Transverse colon (tissue), 4 donors: Measurements from ENCODE around the gene RAB34.

ENCODE experiments used
- CTCF ChIP-seq, 5 experiments: fragments of 200-600 bp in 3 of 5; fragments of 450-650 bp in 2 of 5; sonication (generic) in 3 of 5; IDR thresholded peaks; 1 replicate in 2 of 5; 2 replicates in 3 of 5; pipeline ENCODE4 v1.5.1; 2016 to 2017; ENCODE audit warnings: antibody characterized with exemption in 5 of 5, inconsistent platforms in 3 of 5, mild to moderate bottlenecking in 2 of 5, moderate library complexity in 1 of 5
- EP300 ChIP-seq: sonication (generic); formaldehyde crosslinking; IDR thresholded peaks from one replicate; pipeline ENCODE4 v1.6.1; 2017; ENCODE audit warnings: antibody characterized with exemption, low read depth
- POLR2A ChIP-seq: fragments of 450-650 bp; IDR thresholded peaks from one replicate; pipeline ENCODE4 v1.6.1; 2016; ENCODE audit warnings: antibody characterized with exemption, mild to moderate bottlenecking, moderate library complexity
- POLR2AphosphoS5 ChIP-seq, 3 donors: sonication (generic); formaldehyde crosslinking; IDR thresholded peaks; one replicate each; pipeline ENCODE4 v1.6.1; 2016; ENCODE audit warnings: antibody characterized with exemption in 3 of 3

DNA sequence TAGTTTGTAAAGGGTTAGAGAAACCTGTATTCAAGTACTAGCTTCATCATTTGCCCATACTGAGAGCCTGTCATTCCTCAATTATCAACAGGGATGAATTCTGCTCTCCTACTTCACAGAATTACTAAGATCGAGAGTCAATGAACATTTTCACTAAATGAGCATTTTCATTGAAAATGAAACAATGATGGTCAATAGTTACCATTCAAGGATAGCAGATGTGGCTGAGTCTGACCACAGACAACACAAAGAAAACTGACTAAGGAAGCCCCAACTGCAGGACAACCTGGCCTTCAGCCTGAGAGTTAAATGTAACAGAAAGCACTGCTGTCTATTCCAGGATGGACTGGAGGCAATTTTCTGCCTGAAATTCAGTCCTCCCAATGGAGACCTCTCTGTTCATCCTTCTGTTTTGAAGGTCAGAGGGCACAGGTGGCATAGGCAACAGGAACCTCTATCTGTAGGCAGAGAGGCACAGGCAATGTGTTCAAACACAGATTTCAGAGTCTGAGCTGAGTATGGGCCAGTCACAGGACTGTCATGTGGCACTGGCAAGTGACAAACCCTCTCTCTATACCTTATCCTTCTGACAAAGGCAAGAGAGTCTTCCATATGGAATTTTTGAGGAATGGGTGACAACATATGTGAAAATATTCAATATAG lies 45.6 kb upstream of the RAB34 start:
- TF ChIP-seq CTCF (IDR thresholded peaks at IDR 0.05), result no peak
- no peak for TF ChIP-seq POLR2AphosphoS5 (IDR thresholded peaks at IDR 0.05)
- no peak for TF ChIP-seq POLR2A
- no peak for TF ChIP-seq EP300
